Duodenal mucosa (tissue), 2 donors: ENCODE measurements around the gene TMEM205.

Source experiments
- H3K27ac ChIP-seq: one replicate; pipeline ENCODE4 v1.7.0; 2013; ENCODE audit warnings: low read depth, low read length
- H3K27me3 ChIP-seq, 2 donors: one replicate each; pipeline ENCODE4 v1.7.0; 2013; ENCODE audit warnings: low read length in 2 of 2, control low read depth in 1 of 2; ENCODE audit not compliant: insufficient read depth in 2 of 2, control insufficient read depth in 1 of 2
- H3K36me3 ChIP-seq, 2 donors: one replicate each; pipeline ENCODE4 v1.7.0; 2013; ENCODE audit warnings: low read length in 2 of 2, control low read depth in 1 of 2; ENCODE audit not compliant: insufficient read depth in 2 of 2, control insufficient read depth in 1 of 2
- H3K4me1 ChIP-seq, 2 donors: one replicate each; pipeline ENCODE4 v1.7.0; 2013; ENCODE audit warnings: low read length in 2 of 2, control low read depth in 1 of 2; ENCODE audit not compliant: insufficient read depth in 2 of 2, control insufficient read depth in 1 of 2
- H3K4me3 ChIP-seq, 2 donors: one replicate each; pipeline ENCODE4 v1.7.0; 2013; ENCODE audit warnings: low read length in 2 of 2, low read depth in 1 of 2
- H3K9ac ChIP-seq, 2 donors: one replicate each; pipeline ENCODE4 v1.7.0; 2013; ENCODE audit warnings: low read length in 2 of 2, low read depth in 1 of 2
- H3K9me3 ChIP-seq, 2 donors: one replicate each; pipeline ENCODE4 v1.7.0; 2013; ENCODE audit warnings: low read length in 2 of 2, control low read depth in 1 of 2; ENCODE audit not compliant: control insufficient read depth in 1 of 2

TMEM205 gene

DNA sequence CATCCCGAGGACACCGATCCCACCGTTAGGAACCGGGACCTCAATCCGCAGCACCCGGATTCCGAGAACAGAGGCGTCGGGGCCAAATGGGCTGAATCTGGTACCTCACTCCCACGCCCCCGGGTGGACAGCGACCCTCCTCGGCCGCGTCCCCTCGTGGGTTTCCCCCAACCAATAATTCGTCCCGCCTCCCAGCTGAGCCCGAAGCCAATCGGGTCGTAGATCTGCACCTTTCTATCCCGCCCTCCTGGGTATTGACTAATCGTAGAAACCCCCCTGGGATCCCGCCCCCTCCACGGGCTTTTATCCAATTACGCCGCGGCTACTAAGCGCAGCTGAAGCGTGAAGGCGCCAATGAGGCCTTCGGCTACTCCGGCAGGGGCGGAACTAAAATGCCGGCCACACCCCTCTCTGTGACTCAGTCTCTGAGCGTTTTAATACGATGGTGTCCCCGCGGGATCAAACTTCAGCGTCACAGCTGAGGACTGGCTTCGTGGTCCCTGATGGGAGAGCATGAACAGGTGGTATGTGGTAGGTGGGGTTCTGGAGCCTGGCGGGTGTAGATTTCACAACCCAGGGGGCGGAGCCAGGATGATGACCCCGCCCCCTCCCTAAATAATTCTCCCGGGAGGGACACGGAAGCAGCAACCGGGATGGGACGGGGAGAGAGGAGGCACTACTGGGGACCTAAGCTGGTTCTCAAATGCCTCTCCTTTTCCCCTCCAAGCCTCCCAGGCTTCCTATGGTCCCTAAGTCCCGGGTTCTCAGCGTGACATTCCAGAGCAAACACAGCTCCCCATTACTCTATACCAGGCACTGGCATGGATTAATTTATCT is at the start of gene TMEM205, which contains the start of gene CCDC159:
Gene TMEM205, minus strand, starts transcription at position 165 of the 837 bp plus-strand sequence. CDS start 649 bp downstream, outside the sequence.
Gene CCDC159, plus strand, starts transcription at position 416 of the 837 bp plus-strand sequence. Its CDS starts 88 bp downstream, at position 504.
- Histone ChIP-seq H3K4me3 (peak within 1 kb of the TSS; percentile 93 to 95), H3K9ac (peak within 1 kb of the TSS; percentile 72 to 94), H3K4me1 (peaks cover 18 to 30% of the 10 kb centered on the region in 2 donors), H3K9me3 (peaks cover 0 to 5% of the 10 kb centered on the region in 2 donors), H3K27me3 (no peaks in the 10 kb centered on the region), H3K36me3 (peaks cover 0 to 5% of the 10 kb centered on the region in 2 donors), H3K27ac (peak within 1 kb of the TSS; percentile 63)

DNA sequence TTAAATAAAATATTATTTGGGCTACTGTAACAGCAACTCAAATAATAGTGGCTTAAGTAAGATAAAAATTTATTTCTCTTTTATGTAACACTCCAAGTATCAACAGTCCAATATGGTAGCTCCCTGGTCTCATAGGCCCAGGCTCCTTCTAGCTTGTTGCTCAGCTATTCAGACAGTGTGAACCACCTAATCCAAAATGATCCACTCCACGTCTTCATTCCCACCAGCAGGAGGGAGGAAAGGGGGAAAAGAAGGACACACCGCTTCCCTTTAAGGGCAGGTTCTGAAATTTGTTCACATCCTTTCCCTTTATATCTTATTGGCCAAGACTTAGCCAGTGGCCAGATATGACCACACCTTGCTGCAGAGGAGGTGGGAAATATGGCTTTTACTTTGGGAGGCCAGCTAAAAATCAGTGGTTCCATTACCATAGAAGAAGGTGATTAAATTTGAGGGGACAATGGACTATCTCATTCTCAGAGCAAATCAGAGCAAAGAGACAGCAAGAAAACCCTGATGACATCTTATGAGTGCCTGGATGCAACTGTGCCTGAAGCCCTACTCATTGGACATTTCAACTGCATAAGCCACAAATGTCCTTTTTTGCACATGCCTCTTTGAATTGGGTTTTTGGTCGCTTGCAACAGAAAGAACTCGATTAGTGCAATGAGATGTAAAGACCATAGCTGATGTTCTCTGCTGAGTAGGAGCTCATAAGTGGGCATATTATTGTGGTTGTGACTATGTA is 45.0 kb upstream of the TMEM205 start:
- Histone ChIP-seq H3K36me3 (no peaks in the 10 kb centered on the region), H3K27ac (no peak overlapping the region)

DNA sequence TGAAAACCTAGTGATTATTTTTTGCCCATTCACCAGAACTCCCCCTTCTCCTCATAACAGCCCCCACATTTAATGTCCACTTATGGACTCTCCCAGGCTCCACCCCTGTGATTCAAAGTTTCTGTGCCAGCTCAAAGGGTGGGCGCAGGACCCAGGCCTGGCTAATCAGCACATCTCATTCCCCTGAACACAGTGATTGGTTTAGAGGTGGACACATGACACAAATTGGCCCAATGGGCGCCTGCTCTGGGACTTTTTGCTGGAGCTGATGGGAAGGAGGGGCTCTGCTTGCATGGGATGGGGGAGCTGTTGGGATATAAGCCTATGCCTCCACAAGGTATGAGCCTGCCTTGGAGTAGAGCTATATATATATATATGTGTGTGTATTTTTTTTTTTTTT is 44.3 kb upstream of the TMEM205 start:
- Histone ChIP-seq H3K4me1 (no peaks in the 10 kb centered on the region), H3K27me3 (no peaks in the 10 kb centered on the region), H3K36me3 (no peaks in the 10 kb centered on the region), H3K9ac (no peak overlapping the region), H3K27ac (no peak overlapping the region), H3K4me3 (no peak overlapping the region), H3K9me3 (no peaks in the 10 kb centered on the region)

More for the DNA sequence above, 45.0 kb upstream of the TMEM205 start:
- H3K4me1 ChIP-seq = no peaks in the 10 kb centered on the region
- no peak overlapping the region for H3K4me3 ChIP-seq
- no peaks in the 10 kb centered on the region for H3K27me3 ChIP-seq
- H3K9ac ChIP-seq = no peak overlapping the region
- H3K9me3 ChIP-seq = no peaks in the 10 kb centered on the region

DNA sequence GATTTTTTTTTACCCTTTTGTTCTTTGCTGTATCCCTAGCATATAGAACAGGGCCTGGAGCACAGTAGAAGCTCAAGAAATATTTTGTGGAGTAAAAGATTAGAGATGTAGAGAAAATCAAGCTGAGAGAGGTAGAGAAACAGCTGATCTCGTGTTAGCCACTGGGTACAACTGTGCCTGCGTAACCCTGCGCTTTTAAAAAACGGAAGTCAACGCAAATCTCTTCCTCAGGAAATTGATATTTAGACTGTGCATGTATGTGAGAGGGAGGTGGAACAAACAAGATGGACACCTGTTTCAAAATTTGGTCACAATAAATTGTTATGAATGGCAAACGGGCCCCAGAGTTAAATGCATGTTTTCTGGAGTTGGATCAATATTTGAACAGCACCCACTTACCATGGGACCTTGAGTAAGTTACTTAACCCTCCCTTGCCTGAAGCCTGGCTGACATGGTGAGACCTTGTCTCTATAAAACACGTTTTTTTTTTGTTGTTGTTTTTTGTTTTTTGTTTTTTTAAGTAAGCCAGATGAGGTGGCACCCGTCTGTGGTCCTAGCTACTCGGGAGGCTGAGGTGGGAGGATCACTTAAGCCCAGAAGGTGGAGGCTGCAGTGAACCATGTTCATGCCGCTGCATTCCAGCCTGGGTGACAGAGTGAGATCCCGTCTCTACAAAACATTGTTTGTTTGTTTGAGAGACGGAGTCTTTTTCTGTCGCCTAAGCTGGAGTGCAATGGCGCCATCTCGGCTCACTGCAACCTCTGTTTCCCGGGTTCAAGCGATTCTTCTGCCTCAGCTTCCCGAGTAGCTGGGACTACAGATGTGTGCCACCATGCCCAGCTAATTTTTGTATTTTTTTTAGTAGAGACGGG is 41.3 kb upstream of the TMEM205 start:
- Histone ChIP-seq H3K4me3 (no peak overlapping the region), H3K9ac (no peak overlapping the region), H3K27me3 (no peaks in the 10 kb centered on the region), H3K4me1 (peaks cover 3 to 17% of the 10 kb centered on the region in 2 donors), H3K36me3 (no peaks in the 10 kb centered on the region), H3K27ac (no peak overlapping the region), H3K9me3 (no peaks in the 10 kb centered on the region)

DNA sequence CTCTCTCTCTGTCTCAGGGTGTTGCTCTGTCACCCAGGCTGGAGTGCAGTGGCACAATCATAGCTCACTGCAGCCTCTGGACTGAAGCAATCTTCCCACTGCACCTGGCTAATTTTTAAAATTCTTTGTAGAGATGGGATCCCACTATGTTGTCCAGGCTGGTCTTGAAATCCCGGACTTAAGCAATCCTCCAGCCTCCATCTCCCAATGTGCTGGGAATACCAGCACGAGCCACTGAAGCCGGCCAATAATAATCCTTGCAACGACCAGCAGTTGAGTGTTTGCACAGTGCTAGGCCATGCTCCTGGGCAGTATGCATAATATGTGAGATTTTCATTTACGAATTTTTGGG is 38.7 kb upstream of the TMEM205 start:
- Histone ChIP-seq H3K9ac (no peak overlapping the region), H3K9me3 (no peaks in the 10 kb centered on the region), H3K4me3 (no peak overlapping the region), H3K36me3 (no peaks in the 10 kb centered on the region), H3K27me3 (no peaks in the 10 kb centered on the region), H3K4me1 (peaks cover 14 to 34% of the 10 kb centered on the region in 2 donors), H3K27ac (no peak overlapping the region)

DNA sequence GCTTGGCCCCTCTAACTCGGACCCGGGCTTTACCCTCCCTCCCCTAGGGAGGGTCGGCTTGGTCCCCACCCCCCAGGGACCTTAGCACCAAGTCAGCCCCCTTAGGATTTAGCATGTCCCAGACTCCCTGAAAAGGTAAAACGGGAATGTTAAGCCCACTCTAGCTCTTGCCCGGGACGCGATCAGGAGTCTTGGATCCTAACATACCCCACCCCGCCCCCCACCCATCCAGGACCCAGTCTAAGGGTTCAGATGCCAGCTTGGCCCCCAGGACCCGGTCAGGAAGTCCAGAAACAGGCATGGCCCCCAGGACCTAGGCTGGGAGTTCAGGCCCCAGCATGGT is 37.6 kb upstream of the TMEM205 start:
- Histone ChIP-seq H3K27me3 (no peaks in the 10 kb centered on the region), H3K9me3 (no peaks in the 10 kb centered on the region), H3K4me3 (peak overlapping the region; percentile 47 to 55), H3K27ac (no peak overlapping the region), H3K9ac (peak overlapping the region in 1 of 2 donors; percentile 18), H3K4me1 (peaks cover 14 to 34% of the 10 kb centered on the region in 2 donors), H3K36me3 (no peaks in the 10 kb centered on the region)

DNA sequence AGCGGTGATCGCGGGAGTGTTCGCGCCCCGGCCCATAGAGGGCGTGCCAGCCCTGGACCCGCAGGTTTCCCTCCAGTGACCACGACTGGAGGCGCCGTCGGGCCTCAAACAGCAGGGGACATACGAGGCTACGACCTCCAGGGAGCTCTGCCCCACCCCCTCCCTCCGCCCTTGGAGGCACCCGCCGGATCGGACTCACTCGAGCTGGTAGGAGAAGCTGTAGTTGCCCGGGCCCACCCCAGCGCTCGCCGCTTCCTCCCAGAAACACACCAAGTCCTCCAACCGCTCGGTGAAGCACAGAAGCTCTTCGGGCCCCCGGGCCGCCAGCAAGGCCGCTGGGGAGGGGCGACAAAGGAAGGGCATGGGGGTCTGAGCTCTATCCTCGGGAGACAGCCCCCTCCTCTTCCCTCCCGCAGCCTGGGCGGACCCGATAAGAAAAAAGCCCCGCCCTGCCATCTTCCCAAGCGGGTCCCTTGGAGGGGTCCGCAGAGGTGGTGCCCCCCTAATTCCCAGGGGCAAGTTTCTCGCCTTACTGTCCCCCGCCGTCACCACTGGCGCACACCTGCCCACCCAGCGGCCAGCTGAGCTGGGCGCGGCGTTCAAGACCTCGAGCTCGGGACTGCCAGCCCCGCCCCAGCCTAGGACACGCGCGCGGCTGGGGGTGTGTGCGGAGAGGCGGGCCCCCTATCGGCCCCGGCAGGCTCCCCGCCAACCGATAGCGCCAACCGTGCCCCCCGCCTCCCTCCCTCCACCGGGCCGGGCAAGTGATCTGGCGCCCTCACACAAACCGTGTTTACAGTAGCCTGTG is 37.0 kb upstream of the TMEM205 start:
- peaks cover 14 to 34% of the 10 kb centered on the region in 2 donors for H3K4me1 ChIP-seq
- no peak overlapping the region for H3K27ac ChIP-seq
- peak overlapping the region; percentile 47 to 55 for H3K4me3 ChIP-seq
- H3K9ac ChIP-seq = peak overlapping the region in 1 of 2 donors; percentile 18
- H3K27me3 ChIP-seq = no peaks in the 10 kb centered on the region
- H3K9me3 ChIP-seq = no peaks in the 10 kb centered on the region
- H3K36me3 ChIP-seq = no peaks in the 10 kb centered on the region

DNA sequence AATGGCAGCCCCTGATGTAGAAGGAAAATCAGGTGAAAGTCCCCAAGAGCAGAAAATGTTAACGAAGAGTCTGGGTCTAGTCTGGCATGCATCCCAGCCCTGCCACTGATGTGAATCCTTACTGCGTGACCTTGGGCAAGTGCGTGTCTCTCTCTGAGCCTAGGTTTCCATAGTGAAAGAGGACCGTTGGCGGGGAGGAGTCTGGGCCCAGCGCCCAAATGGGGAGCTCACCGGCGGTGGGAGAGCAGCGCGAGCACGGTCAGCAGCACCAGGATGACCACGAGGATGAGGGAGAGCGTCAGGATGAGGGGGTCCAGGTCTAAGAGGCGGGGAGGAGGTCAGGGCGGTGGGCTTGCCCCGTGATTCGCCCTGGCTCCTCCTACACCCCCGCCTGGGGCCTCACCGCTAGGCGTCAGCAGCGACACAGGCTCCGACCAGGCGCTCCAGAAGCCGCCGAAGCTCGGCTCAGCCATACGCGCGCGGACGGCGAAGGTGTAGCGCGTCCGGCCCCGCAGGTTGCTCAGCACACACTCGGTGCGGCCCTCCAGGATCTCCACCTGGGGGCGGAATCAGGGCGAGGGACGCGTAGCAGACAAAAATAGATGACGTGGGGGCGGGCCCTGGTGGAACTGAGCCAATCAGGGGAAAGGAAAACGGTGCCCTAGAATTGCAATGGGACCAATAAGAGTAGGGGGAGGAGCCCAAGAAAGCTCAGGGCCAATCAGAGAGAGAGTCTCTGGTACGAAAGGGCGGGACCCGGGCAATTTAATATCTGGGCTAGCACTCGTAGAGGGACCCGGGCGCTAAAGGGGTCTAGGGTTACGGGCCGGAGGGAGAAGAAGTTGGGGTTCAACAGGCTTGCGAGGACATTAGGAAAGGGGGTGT is 34.8 kb upstream of the TMEM205 start:
- peak overlapping the region; percentile 74 to 93 for H3K4me3 ChIP-seq
- peak overlapping the region; percentile 76 for H3K27ac ChIP-seq
- no peaks in the 10 kb centered on the region for H3K9me3 ChIP-seq
- no peaks in the 10 kb centered on the region for H3K36me3 ChIP-seq
- peaks cover 15 to 40% of the 10 kb centered on the region in 2 donors for H3K4me1 ChIP-seq
- H3K9ac ChIP-seq = peak overlapping the region; percentile 61 to 87
- no peaks in the 10 kb centered on the region for H3K27me3 ChIP-seq
